GM12865 (cell line): ENCODE results near the gene DTNB.

Experiments used
- DNase-seq: peaks from one replicate; pipeline ENCODE4 v3.0.0; 2010; ENCODE audit warnings: low read depth
- H3K4me3 ChIP-seq: 2 replicates; pipeline ENCODE4 v1.5.1; 2011; ENCODE audit warnings: mild to moderate bottlenecking, low read depth, low read length, control low read depth
- CTCF ChIP-seq: IDR thresholded peaks from 2 replicates; pipeline ENCODE4 v1.5.1; 2011; ENCODE audit warnings: low read length, control low read depth, low read depth, inconsistent platforms; ENCODE audit not compliant: insufficient read depth; ENCODE audit errors: missing control alignments

Gene DTNB

GRCh38 chr2:25371253-25372241 is 301.8 kb downstream of the DTNB start:
- no peak for DNase-seq
- no peak overlapping the region for H3K4me3 ChIP-seq
- no peak for TF ChIP-seq CTCF

GRCh38 chr2:25369876-25370275 is 303.5 kb downstream of the DTNB start:
- no peak for DNase-seq
- no peak overlapping the region for H3K4me3 ChIP-seq
- no peak for TF ChIP-seq CTCF

- no peak for TF ChIP-seq CTCF
- no peak for DNase-seq
- no peak overlapping the region for H3K4me3 ChIP-seq
These were observed 303.9 kb downstream of the DTNB start for GRCh38 chr2:25369439-25369838.

GRCh38 chr2:25368660-25369059 is 304.7 kb downstream of the DTNB start:
- no peak overlapping the region for H3K4me3 ChIP-seq
- no peak for DNase-seq
- TF ChIP-seq CTCF = no peak

DNA sequence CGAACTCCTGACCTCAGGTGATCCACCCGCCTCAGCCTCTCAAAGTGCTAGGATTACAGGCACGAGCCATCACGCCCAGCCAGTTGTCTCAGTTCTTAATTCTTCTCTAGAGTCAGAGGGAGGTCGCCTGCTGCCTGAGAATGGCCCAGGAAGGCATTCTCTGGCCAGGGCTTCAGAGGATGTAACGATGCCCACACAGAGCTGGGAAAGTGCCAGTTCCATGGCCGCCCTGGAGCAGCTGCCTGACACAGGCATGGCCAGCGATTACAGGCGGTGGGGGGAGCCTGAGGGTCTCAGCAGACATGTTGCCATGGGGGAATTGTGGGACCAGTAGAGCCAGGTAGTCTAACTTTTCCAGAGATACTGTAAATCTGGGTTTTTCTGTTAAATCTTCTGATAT is 306.1 kb downstream of the DTNB start:
- no peak overlapping the region for H3K4me3 ChIP-seq
- DNase-seq = no peak
- TF ChIP-seq CTCF = no peak

- no peak overlapping the region for H3K4me3 ChIP-seq
- no peak for TF ChIP-seq CTCF
- DNase-seq = peak; percentile 55
These were observed 306.7 kb downstream of the DTNB start for GRCh38 chr2:25366629-25367028.
